Measurements from ENCODE around the gene ZBTB20. TPM values are rescaled to one million over a fixed set of nuclear protein-coding genes. Genes with fewer than 3 reads are reported as not detected.

The ZBTB20 gene
- total and polyA plus RNA-seq, 2 of the 4 experiments (the other 2 are of a cell fraction): 0.75 to 14.7 TPM

- Histone ChIP-seq H4K5ac (ENCODE audit: low read depth, low read length) (no peak overlapping the region), H3K9me3 (ENCODE audit: control insufficient read depth, insufficient read depth, low read length) (no peaks in the 10 kb centered on the region), H2BK5ac (ENCODE audit: low read depth, low read length, poor library complexity, severe bottlenecking) (no peak overlapping the region), H3K27me3 (ENCODE audit: control insufficient read depth, insufficient read depth, low read length) (peaks cover 7% of the 10 kb centered on the region), H3K79me1 (ENCODE audit: low read depth in 1 of 2, low read length in 2 of 2) (no peaks in the 10 kb centered on the region), H4K20me1 (ENCODE audit: insufficient read depth, low read length) (no peaks in the 10 kb centered on the region), H4K8ac (ENCODE audit: low read depth in 2 of 2, low read length in 2 of 2) (no peak overlapping the region), H3K23ac (ENCODE audit: low read depth, low read length) (no peak overlapping the region), H2BK120ac (ENCODE audit: low read depth, low read length) (no peak overlapping the region), H3K36me3 (ENCODE audit: control insufficient read depth, insufficient read depth, low read length) (no peaks in the 10 kb centered on the region), H2BK15ac (ENCODE audit: low read depth, low read length) (no peak overlapping the region), H2AK9ac (replicated peaks; ENCODE audit: low read depth, low read length, poor library complexity) (no peak overlapping the region), H3K4me2 (ENCODE audit: low read depth, low read length) (no peak overlapping the region), H3K9me1 (ENCODE audit: insufficient read depth, low read length) (no peaks in the 10 kb centered on the region), H3K14ac (replicated peaks; ENCODE audit: low read depth, low read length) (no peak overlapping the region), H3K18ac (ENCODE audit: low read depth, low read length) (no peak overlapping the region), H3K4me1 (ENCODE audit: control insufficient read depth, insufficient read depth, low read length) (peaks cover 2% of the 10 kb centered on the region; the same call in 1 of the 2 replicates), H2BK20ac (ENCODE audit: low read depth, low read length) (no peak overlapping the region), H3K4me3 (ENCODE audit: insufficient read depth, low read depth, low read length) (no peak overlapping the region), H3K56ac (ENCODE audit: extremely low read depth, insufficient read depth, low read length) (no peak overlapping the region), H3K4ac (ENCODE audit: low read depth, low read length) (no peak overlapping the region), H3K9ac (ENCODE audit: low read depth, low read length) (no peak overlapping the region), H4K91ac (ENCODE audit: insufficient read depth, low read depth, low read length) (no peak overlapping the region), H2AK5ac (ENCODE audit: low read depth, low read length) (no peak overlapping the region), H2AFZ (replicated peaks; ENCODE audit: low read length, poor library complexity) (peak overlapping the region; percentile 18), H3K27ac (ENCODE audit: insufficient read depth, low read length) (no peak overlapping the region)
- TF ChIP-seq RFX5 (IDR thresholded peaks at IDR 0.05; ENCODE audit: low read depth, low read length) (no peak), NFE2L2 (IDR thresholded peaks at IDR 0.05; ENCODE audit: low read depth, low read length) (no peak), USF2 (IDR thresholded peaks at IDR 0.05; ENCODE audit: low read depth, low read length) (no peak), CHD1 (IDR thresholded peaks at IDR 0.05; ENCODE audit: low read depth, low read length) (no peak), MAZ (IDR thresholded peaks at IDR 0.05; ENCODE audit: borderline replicate concordance, low read depth, low read length) (no peak), MAFK (IDR thresholded peaks at IDR 0.05; ENCODE audit: low read depth, low read length) (no peak), RAD21 (IDR thresholded peaks at IDR 0.05; ENCODE audit: low read length) (no peak), SMC3 (IDR thresholded peaks at IDR 0.05; ENCODE audit: low read depth, low read length) (no peak), BHLHE40 (IDR thresholded peaks at IDR 0.05; ENCODE audit: low read depth, low read length) (no peak), FOS (IDR thresholded peaks at IDR 0.05; ENCODE audit: low read depth, low read length) (no peak), MXI1 (IDR thresholded peaks at IDR 0.05; ENCODE audit: borderline replicate concordance, low read depth, low read length) (no peak), CEBPB (IDR thresholded peaks at IDR 0.05; ENCODE audit: low read depth, low read length) (no peak)
- TF ChIP-seq, protein P1, sequence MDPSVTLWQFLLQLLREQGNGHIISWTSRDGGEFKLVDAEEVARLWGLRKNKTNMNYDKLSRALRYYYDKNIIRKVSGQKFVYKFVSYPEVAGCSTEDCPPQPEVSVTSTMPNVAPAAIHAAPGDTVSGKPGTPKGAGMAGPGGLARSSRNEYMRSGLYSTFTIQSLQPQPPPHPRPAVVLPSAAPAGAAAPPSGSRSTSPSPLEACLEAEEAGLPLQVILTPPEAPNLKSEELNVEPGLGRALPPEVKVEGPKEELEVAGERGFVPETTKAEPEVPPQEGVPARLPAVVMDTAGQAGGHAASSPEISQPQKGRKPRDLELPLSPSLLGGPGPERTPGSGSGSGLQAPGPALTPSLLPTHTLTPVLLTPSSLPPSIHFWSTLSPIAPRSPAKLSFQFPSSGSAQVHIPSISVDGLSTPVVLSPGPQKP (IDR thresholded peaks at IDR 0.05; ENCODE audit: borderline replicate concordance, low read depth, low read length): no peak
- in situ Hi-C loops (cut with MboI; ENCODE audit: low sequenced_read_pairs) (no loop called here), dilution Hi-C loops (cut with HindIII; ENCODE audit: low sequenced_read_pairs, unreplicated experiment) (no loop called here), intact Hi-C loops (cut with micrococcal nuclease) (no loop called here)
- no TSS peak for BruUV-seq (replicated peaks)
- DNase-seq (peak; percentile 40), ATAC-seq (ENCODE audit: low read depth) (no peak)
- no CpG with 5 or more reads among the region's 2 CpGs for WGBS, 2 experiments (ENCODE audit: extremely low coverage in 2 of 2, insufficient read length in 1 of 2)
- POLR2A ChIA-PET (ENCODE audit: unreplicated experiment): no interaction called here
- CTCF ChIA-PET: no interaction called here
These were observed 836.4 kb downstream of the ZBTB20 start for GRCh38 chr3:114310695-114311094.

All from IMR-90 (cell line).